Mesenteric fat pad (tissue), 1 donor: ENCODE results near the gene RPTOR. TPM values are rescaled to one million over a fixed set of nuclear protein-coding genes. Genes with fewer than 3 reads are reported as not detected.

Experiments
- DNase-seq: peaks from one replicate; pipeline ENCODE4 v3.0.0-alpha.2; 2020; ENCODE audit warnings: low spot score
- total RNA-seq: library from RNA; stranded (reverse); fragmentation: NEBNext Ultra II Directional; extraction: Animal tissue kit (Norgen Biotek cat#: 25700); gene quantifications from one replicate; pipeline ENCODE4 v1.2.1, GENCODE V29; 2021
- donor health status: DM: yes; HTN: yes; CAD: no.

RPTOR gene
- total RNA-seq, 1 donor from 2014 or later = 31.6 TPM

DNA sequence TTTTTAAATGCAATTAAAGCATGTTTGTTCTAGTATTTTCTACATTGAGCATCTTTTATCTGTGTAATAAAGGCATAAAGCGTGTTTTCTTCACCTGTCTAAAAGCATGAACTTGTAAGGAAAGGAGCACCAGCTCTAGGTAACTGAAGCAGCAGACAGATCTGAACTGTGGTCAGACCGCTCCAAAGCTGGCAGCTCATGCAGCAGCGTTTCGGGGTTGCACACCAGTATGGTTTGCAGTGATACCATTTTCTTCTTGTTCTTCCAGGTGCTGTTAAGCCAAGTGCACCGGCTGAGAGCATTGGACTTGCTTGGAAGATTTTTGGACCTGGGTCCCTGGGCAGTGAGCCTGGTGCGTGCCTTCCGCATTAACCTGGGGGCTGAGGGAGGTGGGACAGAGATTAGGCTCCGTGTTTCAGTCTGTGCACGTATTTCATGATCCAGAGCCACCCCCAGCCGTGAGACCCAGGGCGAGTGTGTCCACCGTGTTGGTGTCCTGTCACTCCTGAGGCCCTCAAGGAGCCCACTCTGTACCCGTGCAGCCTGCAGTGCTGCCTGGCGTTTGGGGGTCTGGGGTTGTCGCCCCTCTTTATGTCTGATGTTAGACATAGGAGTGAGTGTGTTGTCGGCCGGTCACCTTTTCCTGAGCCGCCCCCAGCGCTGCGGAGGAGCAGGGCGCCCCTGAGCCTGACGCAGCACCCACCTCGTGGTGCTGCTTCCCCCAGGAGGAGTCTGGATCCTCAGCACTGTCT is 310.7 kb downstream of the RPTOR start:
- DNase-seq = no peak

DNA sequence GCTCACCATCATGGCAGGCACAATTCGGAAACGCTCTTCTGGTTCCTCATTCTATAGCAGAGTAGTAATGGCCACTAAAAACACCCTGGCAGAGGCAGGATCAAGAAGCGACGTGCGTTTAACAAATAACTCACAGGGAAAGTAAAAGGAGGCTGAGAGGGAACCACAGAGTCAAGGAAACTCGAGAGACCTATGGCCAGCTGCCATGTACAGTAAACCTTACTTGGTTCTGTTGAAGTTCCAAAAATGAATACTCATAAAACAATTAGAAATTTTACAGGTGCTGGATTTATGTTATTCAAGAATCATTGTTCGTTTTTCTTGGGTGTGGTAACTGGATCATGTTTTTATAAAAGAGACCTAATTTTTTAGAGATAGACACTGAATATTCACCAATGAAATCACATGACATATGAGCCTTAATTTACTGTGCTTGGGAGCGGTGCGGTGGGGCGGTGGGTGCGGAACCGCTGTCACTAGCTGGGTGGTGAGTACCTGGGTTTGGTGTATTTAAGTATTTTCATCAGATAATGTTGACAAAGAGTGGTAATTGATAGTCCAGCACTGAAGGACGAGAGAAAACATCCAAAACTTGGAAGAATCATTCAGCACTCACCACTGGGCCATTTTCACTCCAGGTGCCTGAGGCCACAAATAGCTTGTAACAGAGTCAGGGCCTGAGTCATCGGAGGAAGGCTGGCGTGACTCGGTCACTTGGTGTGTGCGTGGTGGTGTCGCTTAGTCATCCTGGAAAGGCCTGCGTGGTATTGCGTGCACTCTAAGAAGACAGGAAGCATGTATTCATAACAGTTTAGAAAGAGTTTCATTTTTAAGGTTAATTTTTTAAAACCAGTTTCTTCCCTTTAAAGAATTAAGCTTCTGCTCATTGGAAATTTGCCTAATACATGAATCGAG is 311.6 kb downstream of the RPTOR start:
- no peak for DNase-seq

DNA sequence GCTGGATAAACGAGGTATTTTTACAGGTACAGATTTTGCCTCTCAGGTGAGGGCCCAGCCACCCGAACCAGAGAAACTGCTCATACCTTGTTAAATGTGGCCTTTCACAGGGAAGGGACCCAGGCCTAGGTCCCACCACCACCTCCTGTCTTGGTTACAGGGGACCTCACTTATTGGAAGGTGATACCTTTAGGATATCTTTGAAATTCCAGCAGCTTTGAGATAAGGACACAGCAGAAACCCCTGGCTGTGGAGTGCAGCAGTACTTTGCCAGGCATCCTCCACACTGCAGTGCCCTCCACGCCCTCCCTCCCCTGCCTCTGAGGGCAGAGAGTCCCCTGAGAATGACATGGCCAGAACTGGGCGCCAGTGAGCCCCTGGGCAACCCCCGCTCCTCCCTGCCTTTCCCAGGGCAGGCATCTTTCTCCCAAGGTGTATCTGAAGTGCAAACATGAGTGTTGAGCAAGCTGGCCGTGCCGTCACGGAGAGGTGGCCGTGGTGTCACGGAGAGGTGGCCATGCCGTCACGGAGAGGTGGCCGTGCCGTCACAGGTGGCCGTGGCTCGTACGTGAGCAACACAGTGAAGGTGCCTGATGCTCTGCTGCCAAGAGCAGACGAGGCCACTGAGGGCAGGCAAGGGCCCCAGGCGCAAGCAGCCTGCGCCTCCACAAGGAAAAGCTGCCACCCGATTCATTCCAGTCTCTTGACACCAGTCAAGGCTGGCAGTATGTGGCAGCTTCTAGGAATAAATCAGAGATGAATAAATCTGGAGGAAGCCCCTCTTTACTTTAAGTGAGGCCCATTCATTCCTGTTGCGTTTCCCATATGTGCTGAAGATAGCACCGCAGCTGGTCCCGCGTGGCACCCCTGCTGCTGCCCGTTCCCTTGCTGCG is 312.5 kb downstream of the RPTOR start:
- DNase-seq = no peak

DNA sequence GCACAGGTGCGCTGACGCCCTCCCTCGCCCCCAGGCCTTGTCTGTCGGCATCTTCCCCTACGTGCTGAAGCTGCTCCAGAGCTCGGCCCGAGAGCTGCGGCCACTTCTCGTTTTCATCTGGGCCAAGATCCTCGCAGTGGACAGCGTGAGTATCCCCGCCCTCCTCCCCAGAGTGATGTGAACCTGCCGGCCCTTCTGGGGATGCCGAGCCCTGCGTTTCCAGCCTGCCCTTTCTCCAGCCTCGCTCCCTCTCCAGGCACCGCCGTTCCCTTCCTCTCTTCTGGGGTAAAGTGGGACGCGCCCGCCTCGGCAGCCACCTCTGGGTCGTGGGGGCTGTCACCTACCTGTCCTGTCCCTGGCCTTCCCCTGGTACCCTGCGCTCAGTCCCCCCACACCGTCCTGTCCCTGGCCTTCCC is 313.1 kb downstream of the RPTOR start:
- no peak for DNase-seq

DNA sequence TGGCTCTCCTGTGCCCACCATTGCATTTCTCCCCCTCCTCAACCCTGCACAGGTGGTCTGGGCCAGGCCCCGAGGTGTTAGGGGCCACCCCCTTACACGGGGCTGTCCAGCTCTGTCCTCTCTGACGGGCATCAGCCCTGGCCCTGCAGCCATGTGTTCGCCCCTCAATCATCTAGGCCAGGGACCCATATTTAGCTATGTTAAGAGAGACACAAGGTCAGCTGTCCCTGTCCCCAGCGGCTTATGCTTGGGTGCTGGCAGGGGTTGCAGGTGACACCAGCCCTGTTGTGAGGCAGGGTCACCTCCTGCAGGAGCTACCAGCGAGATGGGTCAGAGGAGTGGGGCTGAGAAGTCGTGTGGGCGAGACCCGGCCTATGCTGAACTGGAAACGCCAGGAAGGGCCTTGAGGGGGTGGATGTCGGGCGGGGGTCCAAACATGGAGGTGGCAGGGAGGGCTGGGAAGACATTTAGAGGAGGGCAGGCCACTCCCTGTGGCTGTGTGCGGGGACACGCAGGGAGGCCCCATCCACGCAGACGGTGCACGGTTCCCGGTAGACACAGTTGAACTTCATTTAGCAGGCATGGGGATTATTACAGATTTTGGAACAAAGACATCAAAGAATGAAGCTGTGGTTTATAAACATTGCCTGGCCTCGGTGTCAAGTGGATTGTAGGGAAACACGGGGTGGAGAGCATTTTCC is 313.8 kb downstream of the RPTOR start:
- DNase-seq = no peak

DNA sequence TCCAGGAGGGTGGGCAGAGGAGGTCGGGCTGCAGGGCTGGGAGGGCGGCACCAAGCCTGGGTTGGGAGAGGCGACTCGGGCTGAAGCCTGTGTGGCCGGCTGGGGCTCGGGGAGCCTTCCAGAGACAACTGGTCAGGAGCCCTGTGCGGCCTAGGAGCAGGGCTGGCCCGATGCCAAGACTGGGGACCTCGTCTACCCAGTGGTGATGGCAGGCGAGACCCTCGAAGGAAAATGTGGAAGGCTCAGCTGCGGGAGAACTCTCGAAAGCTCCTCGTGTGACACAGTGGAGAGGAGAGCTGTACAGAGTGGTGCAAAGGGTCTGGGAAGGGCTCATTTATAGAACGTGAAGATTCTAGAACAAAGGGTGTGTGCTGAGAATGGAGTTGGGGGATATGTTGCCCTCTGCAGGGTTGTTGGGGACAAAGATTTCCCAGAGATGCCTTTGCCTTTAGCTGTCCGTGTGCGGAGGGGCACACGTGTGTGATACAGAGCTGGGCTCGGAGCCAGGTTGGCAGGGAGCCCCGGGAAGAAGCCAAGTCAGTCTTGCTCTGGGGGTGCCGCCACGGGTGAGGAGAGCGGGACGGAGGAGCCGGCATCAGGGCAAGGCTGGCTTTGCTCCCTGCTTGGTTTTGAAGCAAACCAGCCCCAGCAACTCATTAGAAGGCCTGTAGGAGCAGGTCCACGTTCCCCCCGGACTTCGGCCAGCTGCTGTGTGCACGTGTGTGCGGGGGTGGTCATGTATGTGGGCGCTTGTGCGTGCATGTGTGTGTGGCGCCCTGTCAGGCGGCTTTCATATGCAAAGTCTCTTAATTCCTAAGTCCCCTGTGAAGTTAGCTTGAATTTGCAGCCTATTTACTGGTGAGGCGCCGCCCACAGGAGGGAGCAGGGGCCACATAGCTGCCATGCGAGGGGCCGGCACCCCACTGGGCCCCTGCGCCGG is 314.6 kb downstream of the RPTOR start:
- DNase-seq = no peak

DNA sequence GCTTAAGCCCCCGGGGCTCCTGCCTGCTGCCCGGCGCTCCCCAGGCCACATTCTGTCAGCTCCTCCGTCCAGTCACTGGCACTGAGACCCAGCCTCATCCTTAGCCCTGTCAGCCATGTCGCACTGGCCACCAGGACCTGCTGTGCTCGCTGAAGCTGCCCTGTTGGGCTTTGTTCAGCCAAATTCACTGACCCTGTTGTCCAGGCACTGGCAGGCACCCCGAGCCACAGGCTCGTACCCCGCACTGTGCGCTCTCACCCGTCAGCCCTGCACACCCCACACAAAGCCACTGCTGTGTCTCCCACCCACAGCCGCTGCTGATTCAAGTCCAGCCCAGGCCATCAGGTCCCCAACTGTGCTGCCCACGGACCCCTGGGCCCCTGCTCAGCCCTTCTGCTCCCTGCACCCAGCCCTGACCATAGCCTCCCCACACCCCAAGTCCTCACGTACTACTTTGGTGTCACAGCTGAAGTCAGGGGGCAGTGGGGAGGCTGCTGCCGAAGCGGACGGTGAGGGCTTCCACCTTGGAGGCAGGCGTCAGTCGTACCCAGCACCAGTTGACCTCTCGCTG is 315.5 kb downstream of the RPTOR start:
- DNase-seq = no peak

DNA sequence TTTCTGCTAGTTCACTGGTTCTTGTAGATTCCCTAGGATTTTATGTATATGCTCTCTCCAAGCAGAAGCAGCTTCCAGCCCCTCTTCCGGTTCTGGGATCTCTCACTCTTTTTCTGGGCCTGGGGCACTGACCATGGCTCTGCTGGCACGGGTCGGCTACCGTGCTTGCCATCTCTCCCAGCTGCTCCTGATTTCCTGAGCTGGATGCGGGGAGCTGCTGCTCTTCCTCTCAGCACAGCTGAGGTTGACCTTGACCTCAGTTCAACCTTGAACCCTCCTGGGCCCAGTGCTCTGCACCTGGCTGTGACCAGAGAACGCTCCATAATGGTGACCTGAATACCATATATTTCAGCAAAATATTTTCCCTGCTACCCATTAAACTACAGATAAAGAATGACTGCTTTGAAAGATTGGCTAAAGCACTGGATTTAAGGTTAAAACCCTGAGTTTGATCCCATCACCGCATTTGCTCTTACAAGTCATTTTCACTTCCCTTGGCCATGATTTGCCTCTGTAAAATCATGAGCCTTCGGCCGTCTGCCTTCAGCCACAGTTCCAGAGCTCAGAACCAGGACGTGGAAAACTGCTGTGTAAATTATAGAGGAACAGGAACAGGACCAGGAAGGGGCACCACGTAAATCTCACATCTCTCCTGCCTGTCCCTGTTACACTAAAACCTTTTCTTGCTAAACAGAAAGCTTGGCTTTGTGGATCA is 316.2 kb downstream of the RPTOR start:
- no peak for DNase-seq

DNA sequence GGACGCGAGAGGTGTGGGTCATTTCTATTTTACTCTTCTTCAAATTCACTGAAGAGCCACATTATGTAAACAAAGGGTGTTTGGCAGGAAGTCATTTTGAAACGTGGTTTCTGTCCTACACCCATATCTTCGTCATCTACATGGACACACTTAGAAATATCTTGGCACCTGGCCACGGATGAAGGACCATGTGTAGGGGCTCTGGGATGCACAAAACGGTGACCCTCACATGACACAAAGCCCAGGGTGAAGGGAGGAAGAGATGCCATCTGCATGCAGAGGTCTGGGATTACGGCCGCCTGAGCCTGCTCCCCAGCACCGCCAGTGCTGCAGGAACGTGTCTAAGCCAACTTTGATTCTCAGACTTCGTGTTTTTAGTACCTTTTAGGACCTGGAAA is 316.8 kb downstream of the RPTOR start:
- no peak for DNase-seq

DNA sequence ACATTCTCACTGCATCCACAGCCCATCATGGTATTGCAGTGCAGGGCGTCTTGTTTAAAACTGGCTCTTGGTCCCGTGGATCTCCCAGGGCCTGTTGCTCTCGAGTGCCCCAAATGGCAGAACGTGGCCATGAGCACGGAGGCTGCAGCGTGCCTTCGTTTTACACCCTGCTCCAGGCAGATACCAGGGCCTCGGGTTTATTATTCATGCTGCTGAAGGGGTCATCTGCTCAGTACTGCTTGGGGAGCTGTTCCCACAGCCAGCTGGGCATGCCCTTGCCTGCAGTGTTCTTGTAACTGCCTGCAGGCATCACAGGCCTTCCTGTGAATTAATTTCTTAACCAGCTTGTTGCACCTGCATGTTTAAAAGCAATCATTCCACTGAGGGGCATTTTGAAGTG is 317.3 kb downstream of the RPTOR start:
- no peak for DNase-seq

DNA sequence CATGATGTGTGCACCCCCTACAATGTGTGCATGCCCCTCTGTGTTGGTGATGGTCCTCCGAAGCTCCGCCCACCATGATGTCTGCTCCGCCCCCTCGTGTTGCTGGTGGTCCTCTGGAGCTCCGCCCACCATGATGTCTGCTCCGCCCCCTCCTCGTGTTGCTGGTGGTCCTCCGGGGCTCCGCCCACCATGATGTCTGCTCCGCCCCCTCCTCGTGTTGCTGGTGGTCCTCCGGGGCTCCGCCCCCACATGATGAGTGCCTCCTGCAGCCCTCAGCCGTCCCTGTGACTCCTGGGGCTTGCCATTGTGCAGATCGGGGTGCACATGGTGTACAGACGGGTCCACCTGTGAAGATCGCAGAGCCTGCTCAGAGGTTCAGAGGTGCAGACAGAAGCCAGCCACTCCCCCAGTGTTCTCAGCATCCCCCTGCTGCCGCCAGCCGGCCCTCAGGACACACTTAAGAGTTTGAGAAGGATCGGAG is 317.9 kb downstream of the RPTOR start:
- DNase-seq = no peak

DNA sequence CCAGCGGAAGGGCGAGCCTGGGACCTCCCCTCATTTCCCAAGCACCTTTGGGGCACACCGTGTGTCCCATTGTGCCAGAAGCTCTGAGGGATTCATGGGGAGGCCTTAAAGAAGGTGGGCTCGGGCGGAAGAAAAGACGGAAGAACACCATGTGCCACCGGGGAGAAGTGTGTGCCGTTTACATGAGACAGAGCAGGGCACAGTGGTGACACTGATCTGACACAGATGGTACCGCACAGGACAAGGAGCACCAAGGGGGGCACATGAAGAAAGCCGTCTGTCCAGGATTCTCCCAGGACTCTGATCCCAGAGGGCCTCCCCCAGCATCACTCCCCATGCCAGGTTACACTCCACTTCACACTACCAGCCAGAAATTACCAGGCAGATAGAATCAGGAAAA is 318.3 kb downstream of the RPTOR start:
- DNase-seq = no peak

DNA sequence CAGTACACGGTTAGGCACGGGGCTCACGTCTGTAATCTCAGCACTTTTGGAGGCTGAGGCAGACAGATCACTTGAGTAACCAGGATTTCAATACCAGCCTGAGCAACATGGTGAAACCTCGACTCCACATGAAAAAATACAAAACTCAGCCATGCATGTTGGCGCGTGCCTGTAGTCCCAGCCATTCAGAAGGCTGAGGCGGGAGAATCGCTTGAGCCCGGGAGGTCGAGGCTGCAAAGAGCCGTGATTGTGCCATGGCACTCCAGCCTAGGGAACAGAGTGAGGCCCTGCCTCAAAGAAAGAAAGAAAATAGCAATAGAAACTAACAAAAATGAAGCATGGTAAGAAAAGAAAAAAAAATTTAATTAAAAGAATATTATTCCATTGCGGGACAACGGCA is 319.0 kb downstream of the RPTOR start:
- DNase-seq = no peak

DNA sequence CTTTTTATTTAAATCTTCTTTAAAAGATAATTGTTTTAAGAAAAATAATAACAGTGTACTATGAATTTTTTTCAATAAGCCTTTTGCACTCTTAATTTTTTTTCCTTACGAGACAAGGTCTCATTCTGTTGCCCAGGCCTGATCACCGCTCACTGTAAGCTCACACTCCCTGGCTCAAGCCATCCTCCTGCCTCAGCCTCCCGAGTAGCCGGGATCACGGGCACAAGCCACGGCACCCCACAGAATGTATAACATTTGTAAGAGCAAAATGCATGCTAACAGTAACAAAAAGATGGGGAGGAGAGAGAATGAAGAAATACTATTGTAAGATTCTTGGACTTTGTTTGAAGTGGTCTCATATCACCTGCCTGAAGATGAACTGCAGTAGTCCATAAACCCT is 320.1 kb downstream of the RPTOR start:
- DNase-seq = no peak

DNA sequence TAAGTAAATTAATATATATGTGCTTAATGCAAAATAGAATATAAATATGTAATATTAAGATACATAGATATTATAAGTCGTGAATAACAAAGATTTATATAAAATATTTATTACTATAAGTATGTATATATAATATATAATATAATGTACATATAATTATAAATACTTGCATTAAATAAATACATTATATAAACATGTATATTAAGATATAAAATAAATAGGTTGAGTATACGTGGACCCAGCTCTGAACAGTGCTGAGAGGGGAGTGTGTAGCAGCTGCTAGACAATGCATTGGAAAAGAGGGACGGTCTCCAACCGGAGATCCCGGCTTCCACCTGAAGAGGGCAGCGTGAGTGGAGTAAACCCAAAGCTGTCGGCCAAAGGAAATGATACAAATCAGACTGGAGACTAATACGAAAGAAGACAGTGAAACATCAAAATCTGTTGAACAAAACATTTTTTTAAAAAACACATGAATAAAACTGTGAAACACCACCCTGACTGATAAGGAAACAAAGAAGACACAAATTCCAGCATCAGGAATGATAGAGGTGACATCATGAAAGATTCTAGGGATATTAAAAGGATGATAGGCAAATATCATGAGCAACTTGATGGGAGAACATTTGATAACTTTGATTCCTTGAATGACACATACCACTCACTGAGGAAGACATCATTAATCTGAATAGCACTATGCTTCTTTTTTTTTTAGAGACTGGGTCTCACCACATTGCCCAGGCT is 321.6 kb downstream of the RPTOR start:
- no peak for DNase-seq

DNA sequence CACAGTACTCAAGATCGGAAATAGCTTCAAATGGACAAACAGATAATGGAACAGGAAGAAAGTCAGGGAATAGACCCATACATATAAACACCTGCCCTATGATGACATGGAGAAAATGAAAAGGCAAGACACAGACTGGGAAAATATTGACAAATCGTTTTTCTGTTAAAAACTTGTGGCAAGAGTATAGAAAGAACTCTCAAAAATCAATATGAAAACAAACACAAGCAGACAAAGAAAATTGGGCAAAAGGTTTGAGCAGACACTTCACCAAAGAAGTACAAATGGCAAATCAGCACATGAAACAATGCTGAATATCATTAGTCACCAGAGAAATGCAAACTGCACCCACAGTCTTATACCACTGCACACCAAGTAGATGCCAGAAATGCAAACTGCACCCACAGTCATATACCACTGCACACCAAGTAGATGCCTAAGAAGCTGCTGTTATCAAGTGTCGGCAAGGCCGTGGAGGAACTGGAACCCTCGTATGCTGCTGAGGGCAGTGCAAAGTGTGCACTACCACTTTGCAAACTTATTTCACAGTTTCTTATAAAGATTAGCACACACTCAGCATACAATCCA is 323.5 kb downstream of the RPTOR start:
- no peak for DNase-seq

DNA sequence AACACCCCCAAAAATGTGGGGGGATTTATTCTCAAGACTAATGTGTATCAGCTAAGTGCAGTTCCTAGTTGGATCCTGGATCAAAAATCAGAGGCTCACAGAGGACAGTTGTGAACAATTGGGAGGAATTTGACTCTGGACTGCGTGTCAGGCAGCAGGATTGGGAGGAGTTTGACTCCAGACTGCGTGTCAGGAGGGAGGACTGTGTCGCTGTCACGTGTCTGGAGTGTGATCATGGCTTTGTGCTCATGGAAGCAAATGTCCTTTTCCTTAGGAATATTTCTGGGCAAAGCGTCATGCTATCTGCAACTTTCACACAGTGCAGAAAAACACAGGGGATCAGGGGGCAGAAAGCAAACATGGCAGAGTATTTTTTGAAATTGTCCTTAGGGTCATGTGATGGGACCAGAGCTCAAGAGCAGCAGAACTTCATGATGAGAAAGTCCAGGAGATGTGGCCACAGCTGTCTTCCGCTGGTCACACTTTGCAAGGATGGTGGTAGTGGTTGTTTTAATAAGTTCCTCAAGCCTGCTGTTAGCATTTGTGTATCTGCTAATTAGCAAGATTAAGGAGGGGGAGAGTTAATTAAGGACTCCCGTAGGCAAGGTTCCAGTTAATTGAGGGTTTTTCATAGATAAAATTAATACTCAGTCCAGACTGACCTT is 325.0 kb downstream of the RPTOR start:
- DNase-seq = no peak
